Hematopoietic multipotent progenitor cell treated with erythropoietin and hydrocortisone succinate and interleukin-3 and kit ligand, for 4 days (in vitro differentiated cells): ENCODE results near the gene MEGF11.

Experiments used
- DNase-seq: peaks from one replicate; pipeline ENCODE4 v3.0.0-alpha.2; 2015

Gene MEGF11

DNA sequence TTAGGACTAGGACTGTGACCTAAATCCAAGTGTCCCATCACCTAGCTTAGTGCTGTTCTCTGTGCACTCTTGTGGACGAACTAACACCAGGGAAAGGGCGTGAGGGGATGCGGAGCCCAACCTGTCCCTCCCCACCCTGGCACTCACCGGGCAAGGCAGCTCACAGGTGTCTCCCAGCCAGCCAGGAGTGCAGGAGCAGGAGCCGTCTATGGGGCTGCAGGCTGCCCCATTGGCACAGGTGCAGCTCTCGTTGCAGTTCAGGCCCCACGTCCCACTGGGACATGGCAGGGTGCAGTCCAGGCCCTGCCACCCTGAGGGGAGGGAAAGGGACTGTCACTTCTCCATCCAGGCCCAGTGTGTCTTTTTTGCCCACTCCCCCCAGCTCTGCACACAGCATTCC, 324.0 kb downstream of the MEGF11 start:
- DNase-seq: no peak

GRCh38 chr15:65927545-65927944, 326.0 kb downstream of the MEGF11 start:
- DNase-seq: no peak

DNA sequence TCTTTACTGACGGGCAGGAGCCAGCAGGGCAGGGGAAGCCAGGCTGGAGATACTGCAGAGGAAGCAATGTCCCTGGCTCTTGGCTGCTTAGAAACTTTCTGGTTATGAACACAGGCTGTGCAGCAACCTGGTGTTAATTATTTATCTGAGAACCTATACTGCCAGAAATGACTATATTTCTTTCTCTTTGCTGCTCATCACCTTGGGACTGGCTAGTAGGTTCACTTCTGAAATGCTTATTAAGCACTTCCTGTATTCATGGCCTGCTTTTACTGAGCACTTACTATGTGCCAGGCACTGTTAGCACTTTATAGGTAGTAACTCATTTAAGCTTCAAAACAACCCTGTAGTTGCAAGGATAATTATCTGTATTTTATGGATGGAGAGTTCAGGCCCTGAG, 326.7 kb downstream of the MEGF11 start:
- no peak for DNase-seq

DNA sequence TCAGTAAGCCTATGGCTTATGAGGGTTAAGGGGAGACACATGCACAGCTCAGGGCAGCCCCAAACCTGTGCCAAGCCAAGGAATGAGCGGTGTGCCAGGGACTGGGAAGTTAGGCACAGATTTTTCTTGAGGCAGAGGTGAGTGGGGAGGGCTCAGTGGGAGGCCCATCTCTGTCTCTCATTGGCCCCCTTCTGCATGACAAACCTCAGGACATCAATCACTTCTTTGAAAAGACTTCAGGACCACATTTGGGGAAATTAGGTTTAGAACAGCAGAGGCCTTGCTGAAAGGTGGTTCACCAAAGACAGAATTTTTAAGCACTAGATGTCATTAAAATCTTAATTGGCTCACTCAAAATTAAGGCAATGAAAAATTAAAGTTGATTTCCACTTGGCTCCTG, 327.1 kb downstream of the MEGF11 start:
- DNase-seq: no peak

DNA sequence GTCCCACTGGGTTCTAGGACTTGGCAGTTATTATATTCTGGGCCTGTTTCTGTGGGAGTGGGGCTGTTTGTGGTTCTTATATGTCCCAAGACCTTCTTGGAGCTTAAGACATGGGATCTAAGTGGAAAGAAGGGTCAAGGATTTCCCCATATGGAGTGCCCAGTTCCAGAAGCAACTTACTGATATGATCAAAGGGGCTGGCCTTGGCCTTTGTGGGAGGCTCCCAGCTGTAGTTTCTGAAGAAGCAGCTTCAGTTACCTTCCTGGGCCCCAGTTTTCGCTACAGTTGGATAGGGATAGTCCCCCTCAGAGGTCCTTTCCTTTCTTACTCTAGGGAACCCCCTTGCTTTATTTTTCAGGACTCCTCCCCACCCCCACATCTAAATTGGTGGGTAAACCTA, 328.2 kb downstream of the MEGF11 start:
- DNase-seq: no peak

DNA sequence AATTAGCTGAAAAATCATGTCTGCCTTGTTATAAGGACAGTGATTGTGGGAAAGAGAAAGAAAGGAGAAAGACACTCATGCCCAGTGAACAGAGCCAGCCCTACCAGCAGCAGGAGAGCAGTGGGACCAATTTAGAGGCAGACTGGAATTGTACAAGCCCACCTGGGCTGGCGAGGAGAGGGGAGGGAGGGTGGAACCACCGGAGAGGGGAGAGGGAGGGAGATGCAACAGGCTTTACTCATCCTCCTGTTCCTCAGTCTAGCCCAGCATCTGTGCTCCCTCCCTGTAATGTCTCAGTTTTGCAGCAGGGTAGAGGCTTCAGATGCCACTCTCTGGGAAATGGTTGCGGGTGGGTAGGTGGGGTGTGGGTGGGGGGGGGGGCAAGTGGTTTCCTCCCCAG, 329.5 kb downstream of the MEGF11 start:
- no peak for DNase-seq

DNA sequence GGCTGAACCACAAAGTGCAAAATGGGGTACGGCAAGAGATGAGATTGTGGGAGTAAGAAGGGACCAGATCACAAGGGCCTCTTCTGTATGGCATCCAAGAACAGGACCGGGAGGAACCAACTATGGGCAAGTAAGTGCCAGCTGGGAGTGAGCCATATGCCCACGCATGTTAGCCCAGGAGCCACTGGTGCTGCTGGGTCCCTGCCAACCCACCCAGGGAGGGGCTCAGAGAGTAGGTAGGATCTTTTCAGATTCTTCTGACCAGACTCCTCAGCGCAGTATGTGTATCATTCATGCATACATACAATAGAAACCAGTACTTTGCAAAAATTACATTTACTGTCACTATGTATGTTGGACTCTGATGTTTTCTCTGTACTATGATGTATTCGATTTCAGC, 330.3 kb downstream of the MEGF11 start:
- DNase-seq: no peak

DNA sequence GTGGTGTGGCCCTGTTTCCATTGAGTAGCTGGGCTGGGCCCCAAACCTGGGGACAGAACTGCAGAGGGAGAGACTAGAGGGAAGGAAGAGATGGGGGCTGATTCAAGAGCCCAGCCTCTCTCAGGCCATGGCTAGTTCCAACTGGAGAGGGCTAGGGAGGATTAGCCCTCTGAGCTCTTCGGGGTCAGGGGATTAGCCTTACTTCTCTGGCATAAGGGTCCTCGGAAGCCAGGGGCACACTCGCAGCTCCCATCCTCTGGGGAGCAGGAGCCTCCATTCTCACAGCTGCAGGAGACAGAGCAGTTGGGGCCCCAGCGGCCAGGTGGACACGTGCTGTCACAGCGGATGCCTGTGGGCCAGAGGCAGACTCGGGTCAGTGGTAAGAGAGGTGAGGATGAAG, 330.9 kb downstream of the MEGF11 start:
- DNase-seq: no peak

- no peak for DNase-seq
Observed at GRCh38 chr15:65921780-65922179, 331.8 kb downstream of the MEGF11 start.

- DNase-seq: no peak
Observed at GRCh38 chr15:65920825-65921309, 332.7 kb downstream of the MEGF11 start.

DNA sequence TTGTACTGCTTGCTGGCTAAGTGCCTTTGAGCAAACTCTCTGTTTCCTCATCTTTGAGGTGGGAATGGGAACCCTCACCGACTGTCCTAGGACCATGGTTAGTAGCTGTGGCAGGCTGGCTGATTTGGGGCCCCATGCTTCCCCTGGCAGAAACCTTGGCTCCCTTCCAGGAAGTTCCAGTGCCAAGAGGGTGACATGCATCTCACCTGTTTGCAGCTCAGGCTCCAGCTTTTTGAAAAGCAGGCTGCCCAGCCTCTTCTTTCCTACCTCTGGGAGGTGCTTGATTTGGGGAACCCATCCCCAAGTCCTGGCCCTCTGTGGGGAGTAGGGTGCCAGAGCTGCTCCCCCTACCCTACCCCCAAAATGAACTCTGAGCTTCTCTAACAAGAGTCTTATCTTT, 333.4 kb downstream of the MEGF11 start:
- no peak for DNase-seq

DNA sequence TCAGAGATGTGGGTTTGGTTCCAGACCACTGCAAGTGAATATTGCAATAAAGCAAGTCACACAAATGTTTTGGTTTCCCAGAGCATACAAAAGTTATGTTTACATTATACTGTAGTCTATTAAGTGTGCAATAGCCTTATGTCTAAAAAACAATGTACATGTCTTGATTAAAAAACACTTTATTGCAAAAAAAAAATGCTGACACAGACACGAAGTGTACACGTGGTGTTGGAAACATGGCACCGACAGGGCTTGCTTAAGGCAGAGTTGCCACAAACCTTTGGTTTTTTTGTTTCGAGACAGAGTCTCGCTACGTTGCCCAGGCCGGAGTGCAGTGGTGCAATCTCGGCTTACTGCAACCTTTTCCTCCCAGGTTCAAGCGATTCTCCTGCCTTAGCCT, 334.2 kb downstream of the MEGF11 start:
- no peak for DNase-seq

DNA sequence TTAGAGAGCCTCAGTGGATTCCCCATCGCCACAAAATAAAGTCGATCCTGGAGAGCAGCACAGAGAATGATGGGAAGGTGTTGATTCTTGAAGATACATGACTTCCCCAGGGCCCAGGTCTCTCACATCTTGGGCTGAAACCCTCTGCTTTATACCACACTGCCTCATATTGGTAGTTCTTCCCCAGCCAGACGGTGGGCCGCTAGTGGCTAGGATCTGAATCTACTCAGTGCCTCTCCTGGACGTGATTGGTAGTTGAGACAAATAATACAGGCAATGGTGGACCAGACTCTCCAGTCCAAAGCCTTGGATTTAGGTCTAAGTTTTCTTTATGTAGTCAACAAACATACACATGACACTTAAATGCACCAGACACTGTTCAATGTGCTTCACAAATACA, 334.6 kb downstream of the MEGF11 start:
- DNase-seq: no peak

- no peak for DNase-seq
Observed at GRCh38 chr15:65918357-65918920, 335.1 kb downstream of the MEGF11 start.

- DNase-seq: no peak
Observed at GRCh38 chr15:65917936-65918335, 335.6 kb downstream of the MEGF11 start.

GRCh38 chr15:65917407-65917756, 336.2 kb downstream of the MEGF11 start:
- no peak for DNase-seq

- DNase-seq: peak; percentile 55
Observed at GRCh38 chr15:65916664-65917406, 336.7 kb downstream of the MEGF11 start.

DNA sequence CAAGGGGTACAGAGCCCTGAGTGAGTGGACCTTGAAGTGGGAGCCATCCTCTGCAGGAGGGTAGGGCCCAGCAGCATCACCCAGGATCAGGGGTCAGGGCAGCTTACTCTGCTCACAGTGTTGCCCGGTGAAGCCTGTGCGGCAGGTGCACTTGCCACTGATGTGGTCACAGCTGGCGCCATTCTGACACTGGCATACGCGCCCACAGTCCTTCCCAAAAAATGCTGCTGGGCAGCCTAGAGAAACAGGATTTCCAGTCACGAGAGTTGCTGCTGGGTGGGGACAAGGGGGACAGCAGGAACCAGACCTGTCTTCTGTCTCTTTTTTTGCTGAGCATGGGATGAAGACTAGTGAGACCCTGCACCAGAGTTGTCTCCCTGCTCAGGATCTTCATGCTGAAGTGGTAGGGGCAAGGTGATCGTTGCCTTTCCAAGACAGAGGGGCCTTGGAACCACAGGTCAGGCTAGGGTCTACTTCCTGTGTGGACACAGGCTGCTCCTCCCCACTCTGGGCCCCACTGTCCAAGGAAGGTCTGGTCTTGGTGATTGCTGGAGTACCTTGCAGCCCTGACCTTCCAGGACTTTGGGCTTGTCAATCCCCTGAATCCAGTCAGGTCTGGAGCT, 337.4 kb downstream of the MEGF11 start:
- DNase-seq: no peak

DNA sequence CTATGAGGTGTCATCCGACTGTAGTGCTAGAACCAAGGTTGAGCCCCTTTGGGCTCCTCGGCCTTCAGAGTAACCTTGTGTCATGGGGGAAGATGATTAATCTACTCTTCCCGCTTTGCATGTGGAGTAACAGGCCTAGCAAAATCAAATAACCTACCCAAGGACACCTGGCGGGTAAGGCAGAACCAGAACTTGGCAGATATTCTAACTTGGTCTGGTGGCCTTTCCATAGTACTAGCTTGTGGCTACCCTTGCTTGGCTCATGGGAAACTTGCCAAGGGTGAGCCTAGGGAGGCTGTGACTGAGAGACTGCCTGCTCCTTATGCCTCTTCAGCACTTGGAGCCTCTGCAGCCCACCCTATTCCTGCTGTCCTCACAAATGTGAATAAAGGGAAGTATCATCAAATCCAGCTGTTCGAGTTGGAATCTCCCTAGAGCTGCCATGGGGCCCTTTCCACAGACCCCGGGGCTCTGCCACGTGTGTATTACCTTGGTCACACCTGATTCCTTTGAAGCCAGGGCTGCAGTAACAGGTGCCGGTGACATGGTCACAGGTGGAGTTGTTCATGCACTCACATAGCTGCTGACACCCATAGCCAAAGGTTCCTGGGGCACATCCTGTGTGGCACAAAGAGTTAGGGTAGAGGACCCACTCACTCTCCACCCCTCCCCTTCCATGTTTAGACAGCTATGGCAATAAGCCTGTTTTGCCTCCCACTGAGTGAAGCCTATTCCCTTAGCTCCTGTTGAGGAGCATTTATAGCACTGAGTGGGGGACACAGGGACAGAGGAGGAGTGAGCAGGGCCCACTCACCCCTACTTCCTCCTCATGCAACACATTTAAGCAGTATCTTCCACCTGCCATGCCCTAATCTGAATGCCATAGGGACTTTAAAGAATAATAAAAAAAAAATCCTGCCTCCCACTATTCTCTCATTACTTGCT, 338.3 kb downstream of the MEGF11 start:
- no peak for DNase-seq

DNA sequence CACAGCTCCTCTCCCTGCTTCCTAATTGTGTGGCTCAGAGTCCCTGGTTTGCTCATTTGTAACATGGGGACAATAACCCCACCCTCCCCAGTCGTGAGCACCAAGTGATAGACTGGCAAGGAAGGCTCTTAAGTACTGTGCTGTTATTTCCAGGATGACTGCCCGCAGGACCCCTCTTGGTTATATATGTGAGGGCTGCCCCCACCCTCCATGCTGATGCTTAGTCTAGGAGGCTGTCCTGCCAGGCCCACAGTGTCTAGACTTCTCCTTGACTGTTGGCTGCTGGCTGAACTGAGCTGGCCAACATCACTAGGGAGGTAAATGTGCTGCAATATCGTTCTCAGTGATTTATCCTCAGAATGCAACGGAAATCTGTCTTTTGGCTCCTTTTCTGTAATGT, 339.2 kb downstream of the MEGF11 start:
- DNase-seq: no peak

DNA sequence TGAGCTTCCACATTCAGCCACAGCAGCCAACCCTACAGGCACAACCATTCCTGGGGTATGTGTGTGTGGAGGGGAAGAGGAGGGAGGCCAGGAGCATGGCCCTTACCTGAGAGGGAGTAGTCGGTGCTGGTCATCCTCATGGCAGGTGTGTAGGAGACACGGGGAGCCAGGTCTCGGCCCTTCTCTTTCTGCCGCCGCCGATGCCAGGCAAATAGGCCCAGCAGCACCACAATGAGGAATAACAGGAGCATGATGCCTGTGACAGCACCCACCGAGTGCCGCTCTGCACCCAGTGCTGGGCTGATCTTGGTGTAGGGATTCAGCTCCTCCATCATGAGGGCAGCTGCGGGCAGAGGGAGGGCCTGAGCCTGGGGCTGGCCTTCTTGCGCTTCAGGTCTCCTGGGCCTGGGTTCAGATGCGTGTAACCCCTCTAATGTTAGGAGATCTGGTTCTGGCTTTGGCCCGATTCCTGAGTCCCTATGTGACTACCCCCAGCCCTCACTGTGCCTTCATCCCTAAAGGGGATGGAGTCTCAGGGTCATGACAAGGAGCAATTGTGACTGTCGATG, 339.8 kb downstream of the MEGF11 start:
- DNase-seq: no peak

DNA sequence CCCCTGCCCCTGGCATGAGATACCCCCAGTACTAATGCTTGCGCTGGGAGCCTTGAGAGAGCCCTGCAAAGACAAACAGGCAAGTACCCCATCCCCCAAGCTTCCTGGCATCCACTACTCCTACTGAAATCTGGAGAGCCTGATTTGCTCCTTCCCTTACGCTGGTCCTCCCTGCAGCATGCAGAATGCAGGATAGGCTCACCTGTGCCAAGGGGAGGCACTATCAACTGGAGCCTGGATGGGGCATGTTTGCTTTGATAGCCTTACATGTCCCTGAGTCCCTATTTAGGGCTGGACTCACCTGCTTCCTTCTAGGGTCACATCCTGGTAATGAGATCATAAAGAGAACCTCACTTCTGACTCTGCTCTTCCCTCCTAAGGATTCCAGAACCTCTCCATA, 341.3 kb downstream of the MEGF11 start:
- DNase-seq: no peak

- DNase-seq: no peak
Observed at GRCh38 chr15:65910341-65910740, 343.2 kb downstream of the MEGF11 start.
